NCI-H1417 treated with DMSO at 0.1 percent for 48 hours (cell line): Measurements from ENCODE around the gene KRTAP5-6.

ENCODE experiments used
- DNase-seq: peaks from one replicate; lab custom pipeline; 2025; lab: John Stamatoyannopoulos, UW

Gene KRTAP5-6

DNA sequence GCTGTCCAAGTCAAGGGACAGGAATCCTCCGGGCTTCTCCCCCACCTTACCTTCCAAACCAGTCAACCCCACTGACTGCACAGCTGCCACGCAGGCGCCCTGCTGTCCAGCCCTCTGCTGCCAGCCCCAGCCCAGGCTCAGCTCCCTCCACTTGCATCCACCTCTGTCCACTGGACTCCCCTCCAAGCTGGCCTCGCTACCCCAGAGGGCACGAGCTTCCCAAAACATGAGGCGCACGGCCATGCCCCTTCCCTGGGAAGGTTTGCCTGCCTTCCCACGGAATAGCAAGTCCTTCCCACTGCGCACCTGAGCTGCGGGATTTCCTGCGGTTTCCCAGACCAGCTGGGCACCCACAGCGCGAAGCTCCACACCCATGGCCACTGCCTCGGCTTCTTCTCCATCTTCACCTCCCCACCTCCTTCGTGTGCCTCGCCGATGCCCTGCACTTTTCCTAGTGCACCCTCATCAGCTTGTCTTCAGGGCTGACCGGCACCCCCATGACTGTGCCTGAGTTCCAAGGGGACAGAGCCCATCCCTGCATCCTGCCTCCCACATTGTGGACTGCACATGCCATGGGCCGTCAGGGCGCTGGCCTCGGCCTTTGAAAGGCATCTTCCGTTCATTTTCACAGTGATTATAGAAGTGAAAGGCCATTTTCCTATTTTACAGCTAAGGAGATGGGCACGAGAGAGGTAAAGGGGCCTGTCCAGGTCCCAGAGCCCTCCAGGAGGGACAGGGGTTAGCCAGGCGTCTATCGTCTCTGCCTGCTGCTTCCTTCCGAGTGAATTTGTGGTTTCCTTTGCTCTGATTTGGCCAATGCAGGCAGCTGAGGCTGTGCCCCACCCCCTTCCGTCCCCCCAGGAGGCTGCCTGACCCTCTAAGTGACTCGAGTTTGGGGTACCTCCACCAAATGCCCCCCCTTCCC is 37.0 kb downstream of the KRTAP5-6 start:
- no peak for DNase-seq

DNA sequence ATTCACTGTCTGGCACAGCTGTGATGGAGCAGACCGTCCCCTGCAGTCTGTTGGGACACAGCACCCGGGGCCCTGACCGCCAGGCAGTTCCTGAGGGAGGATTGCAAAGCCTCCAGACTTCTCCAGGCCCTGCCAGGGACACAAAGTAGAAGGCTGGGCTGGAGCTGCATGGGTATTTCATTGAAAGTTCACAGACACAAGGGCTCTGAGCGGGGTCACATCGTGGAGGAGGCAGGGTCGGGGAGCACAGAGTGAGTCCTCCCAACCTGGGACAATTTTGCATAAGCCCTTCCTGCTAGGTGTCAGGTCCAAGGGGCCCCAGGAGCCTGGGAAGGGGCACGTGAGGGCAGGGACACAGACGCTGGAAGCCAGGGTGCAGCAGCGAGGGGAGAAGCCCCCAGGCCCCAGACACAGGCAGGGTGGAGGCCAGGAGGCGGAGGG is 37.7 kb downstream of the KRTAP5-6 start:
- DNase-seq = no peak

GRCh38 chr11:1735271-1735670 is 38.3 kb downstream of the KRTAP5-6 start:
- no peak for DNase-seq

DNA sequence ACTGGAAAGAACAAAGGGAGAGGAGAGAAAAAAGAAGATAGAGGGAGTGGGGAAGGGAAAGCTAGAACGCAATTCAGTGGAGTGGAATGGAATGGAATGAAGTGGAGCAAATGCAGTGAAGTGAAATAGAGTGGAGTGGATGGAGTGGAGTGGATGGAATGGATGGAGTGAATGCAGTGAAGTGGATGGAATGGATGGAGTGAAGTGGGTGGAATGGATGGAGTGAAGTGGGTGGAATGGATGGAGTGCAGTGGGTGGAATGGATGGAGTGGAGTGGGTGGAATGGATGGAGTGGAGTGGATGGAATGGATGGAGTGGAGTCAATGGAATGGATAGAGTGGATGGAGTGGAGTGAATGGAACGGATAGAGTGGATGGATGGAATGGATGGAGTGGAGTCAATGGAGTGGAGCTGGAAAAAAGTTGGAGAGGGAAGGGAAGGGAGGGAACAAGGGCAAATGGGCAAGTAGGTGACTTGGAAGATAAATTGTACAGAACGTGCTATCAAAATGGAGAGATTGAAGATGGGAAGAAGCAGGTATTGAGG is 39.5 kb downstream of the KRTAP5-6 start:
- no peak for DNase-seq

DNA sequence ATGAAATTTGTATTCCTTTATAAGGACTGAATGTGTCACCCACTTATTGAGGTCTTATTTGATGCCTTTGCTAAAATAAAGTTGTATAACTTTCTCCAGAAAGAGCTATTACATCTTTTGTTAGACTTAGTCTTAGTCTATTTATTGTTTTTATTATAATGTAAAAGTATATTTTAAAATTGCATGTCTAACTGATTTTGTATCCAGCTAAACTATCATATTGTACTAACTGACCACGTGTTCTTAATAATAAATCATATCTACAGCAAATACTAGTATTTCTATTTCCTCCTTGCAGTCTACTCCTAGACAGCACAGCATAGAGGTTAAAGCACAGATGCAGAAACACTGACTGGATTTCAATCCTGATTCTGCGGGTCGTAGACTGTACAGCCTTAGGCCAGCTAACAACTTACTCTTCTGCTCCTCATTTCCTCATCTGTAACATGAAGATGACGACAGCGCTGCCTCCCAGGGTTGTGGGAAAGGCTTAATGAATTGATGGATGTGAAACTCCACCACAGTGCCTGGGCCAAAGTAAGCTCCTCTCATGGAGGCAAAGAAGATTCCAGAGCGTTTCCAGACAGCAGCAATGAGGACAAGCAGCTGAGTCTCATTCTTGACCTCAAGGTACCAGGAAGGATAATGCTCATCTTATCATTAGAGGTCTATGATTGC is 40.2 kb downstream of the KRTAP5-6 start:
- no peak for DNase-seq

GRCh38 chr11:1738380-1738779 is 41.4 kb downstream of the KRTAP5-6 start:
- no peak for DNase-seq

DNA sequence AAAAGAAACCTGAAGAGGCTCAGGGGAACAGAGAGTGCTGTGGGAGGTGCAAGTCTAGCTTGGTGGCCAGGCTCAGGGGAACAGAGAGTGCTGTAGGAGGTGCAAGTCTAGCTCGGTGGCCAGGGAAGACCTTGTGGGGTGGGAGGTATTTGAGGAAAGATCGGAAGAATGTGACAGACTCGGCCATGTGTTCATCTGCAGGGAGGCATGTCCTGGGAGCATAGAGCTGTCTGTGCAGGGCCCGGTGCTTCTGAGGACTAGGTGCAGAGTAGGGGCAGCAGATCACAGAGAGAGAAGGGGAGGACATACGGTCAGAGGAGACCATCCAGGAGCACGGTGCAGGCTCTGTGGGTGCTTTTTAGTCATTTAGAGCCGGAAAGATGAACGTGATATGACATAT is 42.6 kb downstream of the KRTAP5-6 start:
- no peak for DNase-seq

GRCh38 chr11:1740786-1741530 is 44.0 kb downstream of the KRTAP5-6 start:
- DNase-seq = no peak

DNA sequence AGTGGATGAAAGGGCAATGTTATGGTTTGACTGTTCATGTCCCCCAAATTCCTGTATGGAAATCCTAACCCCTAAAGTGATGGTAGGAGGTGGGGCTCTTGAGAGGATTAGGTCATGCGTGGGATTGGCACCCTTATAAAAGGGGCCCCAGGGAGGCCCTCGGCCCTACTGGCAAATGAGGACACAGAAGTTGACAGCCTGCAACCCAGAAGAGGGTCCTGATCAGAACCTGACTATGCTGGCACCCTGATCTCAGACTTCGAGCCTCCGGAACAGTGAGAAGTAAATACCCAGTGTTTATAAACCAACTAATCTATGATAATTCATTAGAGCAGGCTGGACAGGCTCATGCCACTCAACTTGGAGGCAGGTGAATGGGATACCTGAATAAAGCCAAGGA is 44.7 kb downstream of the KRTAP5-6 start:
- DNase-seq = no peak

GRCh38 chr11:1742371-1742770 is 45.4 kb downstream of the KRTAP5-6 start:
- DNase-seq = no peak

- no peak for DNase-seq
These were observed 46.0 kb downstream of the KRTAP5-6 start for GRCh38 chr11:1742869-1743584.

DNA sequence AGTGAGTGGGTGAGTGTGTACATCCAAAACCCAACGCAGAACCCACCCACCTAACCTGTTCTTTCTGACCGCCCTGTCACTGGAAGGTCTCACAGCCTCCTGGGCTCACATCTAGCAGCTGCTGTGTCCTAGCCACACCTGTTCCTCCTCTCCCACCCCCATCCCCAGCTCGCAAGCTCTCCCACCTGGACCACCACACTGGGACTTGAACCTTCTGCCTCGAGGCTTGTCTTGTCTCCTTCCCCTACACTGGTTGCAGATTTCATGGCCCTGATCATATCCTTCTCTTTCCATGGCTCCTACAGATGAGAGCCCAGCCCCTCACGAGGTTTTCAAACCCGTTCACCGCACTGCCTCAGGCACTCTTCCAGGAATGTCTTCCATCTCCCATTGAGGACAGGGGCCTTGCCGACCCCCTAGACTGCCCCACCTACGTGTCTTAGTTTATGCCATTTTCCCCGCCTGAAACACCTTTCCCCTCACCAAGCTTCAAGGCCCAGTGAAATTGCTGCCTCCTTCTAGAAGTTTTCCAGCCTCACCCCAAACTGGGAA is 46.7 kb downstream of the KRTAP5-6 start:
- DNase-seq = no peak

DNA sequence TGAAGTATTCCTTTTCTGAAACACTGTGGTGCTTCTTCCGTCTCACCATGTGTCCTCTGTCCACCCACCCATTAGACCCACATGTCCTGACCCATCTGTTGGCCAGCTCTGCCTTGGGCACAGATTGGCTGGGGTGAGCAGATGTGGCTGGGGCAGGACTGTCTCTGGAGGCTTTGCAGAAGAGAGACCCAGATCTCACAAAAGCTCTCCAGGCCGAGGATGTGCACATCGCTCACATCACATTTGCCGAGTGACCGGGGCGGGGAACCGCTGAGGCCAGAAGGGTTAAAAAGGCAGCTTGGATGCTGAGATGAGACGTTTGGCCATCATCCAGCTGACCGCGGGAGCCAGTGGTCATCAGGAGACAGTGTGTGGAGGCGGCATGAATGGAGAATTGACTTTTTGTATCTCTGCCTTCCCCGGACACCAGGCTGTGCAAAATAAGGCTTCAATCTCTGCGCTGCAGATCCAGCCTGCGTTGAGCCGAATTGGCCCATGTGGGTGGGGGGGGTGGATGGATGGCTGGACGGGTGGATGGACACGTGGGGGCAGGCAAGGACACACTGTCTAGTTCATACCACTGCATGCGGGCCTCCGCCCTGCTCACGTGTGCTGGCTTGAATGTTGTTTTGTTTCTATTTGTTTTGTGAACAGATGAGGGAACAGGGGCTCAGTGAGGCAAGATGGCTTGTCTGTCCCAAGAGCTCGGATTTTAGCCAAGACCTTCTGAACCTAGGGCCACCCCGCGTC is 47.3 kb downstream of the KRTAP5-6 start:
- no peak for DNase-seq

DNA sequence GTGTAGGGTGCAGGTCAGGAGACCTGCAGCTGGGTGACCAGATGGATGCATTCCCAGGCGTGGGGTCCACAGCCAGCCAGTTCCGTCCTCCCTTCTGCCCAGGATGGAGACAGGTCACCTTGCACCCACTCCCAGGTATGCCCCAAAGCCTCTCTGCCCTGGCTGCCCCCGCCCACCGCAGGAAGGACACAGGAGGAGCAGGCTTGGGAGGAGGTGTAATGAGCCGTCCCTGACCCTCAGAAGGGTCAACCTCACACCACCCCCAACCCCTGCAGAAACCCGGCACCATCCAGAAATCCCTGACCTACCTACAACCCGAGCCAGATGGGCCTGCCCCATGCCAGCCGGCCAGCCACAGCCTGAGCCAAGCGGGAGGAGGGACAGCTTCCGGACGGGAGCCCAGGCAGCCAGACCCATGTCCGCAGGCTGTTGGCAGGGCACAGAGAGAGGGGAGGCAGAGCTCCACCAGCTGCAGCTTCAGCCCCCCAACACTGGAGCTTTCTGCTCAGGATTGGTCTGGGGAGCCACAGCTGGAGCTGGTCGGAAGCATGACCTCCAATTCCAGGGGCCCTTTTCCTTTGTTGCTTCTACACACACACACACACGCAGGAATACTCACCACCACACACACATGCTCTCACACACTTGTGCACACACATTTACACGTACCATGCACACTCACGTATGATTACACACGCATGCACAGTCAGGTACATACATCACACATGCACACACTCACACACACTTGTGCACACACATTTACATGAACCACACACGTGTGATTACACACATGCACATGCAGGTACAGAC is 48.1 kb downstream of the KRTAP5-6 start:
- no peak for DNase-seq

DNA sequence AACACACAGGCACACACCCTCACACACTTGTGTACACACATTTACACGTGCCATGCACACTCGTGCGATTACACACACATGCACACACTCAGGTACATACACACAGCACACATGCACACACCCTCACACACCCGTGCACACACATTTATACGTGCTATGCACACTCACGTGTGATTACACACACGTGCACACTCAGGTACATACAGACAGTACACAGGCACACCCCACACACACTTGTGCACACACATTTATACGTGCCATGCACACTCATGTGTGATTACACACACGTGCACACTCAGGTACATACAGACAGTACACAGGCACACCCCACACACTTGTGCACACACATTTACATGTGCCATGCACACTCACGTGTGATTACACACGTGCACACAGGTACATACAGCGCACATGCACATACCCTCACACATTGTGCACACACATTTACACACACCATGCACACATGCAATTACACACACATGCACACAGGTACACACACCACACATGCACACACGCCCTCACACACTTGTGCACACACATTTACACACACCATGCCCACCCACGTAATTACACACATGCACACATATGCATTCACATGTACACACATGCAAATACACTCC is 48.8 kb downstream of the KRTAP5-6 start:
- no peak for DNase-seq

GRCh38 chr11:1746511-1746931 is 49.5 kb downstream of the KRTAP5-6 start:
- no peak for DNase-seq

DNA sequence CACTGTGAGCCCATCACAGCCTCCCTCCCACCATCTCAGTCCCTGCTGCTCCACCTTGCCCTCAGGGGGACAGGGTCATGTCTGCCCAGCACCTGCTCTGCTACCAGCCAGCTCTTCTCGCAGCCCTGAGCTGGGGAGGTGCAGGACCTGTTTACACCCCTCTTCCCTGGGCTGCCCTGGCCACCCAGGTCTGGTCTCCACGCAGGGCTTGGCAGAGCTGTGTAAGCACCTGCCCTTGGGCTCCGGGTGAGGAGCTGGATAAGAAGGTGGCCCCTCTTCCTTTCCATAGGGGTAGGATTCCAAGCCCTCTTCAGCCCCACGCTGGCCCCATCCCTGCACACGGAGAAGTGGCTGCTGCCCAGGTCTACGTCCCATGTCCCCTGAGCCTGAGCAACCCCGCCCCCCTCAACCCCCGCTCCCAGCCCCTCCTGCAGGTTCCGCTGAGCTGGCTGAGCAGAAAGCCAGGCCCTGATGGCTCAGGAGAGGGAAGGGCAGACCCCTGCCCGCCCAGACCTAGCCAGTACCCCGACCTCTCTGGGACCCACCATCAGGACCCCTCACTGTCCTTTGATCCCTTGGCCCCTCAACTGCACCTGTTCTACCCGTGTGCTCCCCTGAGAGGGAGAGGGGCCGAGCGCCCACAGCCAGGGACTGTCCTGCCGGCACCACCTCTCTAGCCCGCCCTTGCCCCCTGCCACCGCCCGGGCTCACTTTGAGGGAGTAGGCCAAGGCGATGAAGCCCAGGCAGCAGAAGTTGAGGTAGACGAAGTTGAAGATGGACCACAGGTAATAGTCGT is 50.2 kb downstream of the KRTAP5-6 start:
- DNase-seq = no peak
